Measurements from ENCODE around the gene SSMEM1.

SSMEM1 gene

GRCh38 chr7:130187360-130187759 lies 20.3 kb upstream of the SSMEM1 start:
- Histone ChIP-seq H3K27ac (no peak overlapping the region), H3K4me3 (ENCODE audit: low read depth in 1 of 2, low read length in 1 of 2) (no peak overlapping the region), H3K27me3 (no peaks in the 10 kb centered on the region), H3K4me1 (ENCODE audit: control insufficient read depth in 1 of 2, insufficient read depth in 1 of 2, low read depth in 1 of 2, low read length in 1 of 2) (no peaks in the 10 kb centered on the region), H3K36me3 (peaks cover 45% of the 10 kb centered on the region), H3K9me3 (no peaks in the 10 kb centered on the region)
- TF ChIP-seq, protein P1, sequence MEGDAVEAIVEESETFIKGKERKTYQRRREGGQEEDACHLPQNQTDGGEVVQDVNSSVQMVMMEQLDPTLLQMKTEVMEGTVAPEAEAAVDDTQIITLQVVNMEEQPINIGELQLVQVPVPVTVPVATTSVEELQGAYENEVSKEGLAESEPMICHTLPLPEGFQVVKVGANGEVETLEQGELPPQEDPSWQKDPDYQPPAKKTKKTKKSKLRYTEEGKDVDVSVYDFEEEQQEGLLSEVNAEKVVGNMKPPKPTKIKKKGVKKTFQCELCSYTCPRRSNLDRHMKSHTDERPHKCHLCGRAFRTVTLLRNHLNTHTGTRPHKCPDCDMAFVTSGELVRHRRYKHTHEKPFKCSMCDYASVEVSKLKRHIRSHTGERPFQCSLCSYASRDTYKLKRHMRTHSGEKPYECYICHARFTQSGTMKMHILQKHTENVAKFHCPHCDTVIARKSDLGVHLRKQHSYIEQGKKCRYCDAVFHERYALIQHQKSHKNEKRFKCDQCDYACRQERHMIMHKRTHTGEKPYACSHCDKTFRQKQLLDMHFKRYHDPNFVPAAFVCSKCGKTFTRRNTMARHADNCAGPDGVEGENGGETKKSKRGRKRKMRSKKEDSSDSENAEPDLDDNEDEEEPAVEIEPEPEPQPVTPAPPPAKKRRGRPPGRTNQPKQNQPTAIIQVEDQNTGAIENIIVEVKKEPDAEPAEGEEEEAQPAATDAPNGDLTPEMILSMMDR (IDR thresholded peaks at IDR 0.05) = no peak

- TF ChIP-seq, protein P1 (IDR thresholded peaks at IDR 0.05) = no peak
- Histone ChIP-seq H3K4me3 (ENCODE audit: low read depth in 1 of 2, low read length in 1 of 2) (no peak overlapping the region), H3K9me3 (no peaks in the 10 kb centered on the region), H3K4me1 (ENCODE audit: control insufficient read depth in 1 of 2, insufficient read depth in 1 of 2, low read depth in 1 of 2, low read length in 1 of 2) (no peaks in the 10 kb centered on the region), H3K27ac (no peak overlapping the region), H3K27me3 (no peaks in the 10 kb centered on the region), H3K36me3 (peaks cover 37% of the 10 kb centered on the region)
Measured at GRCh38 chr7:130189343-130189742, 18.3 kb upstream of the SSMEM1 start.

DNA sequence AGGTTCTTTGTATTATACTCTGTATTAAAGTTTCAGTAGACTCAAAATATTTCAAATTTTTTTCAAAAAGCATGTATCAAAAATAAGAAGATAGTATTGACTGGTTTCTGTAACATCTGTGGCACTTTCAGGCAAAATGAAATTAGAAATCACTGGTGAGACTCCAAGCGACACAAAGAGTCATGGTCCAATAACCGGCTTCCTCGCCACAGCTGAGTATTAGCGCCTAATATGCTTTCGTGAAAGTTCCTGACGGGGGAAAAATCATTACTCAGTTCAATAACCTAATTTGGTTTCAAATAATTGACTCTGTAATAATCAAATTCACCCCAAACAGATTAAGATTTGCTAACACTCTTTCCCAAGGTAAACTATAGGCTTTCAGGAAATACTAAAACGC lies 15.9 kb upstream of the SSMEM1 start:
- Histone ChIP-seq H3K36me3 (peaks cover 29% of the 10 kb centered on the region), H3K4me1 (ENCODE audit: control insufficient read depth in 1 of 2, insufficient read depth in 1 of 2, low read depth in 1 of 2, low read length in 1 of 2) (no peaks in the 10 kb centered on the region), H3K27me3 (no peaks in the 10 kb centered on the region), H3K9me3 (no peaks in the 10 kb centered on the region), H3K4me3 (ENCODE audit: low read depth in 1 of 2, low read length in 1 of 2) (no peak overlapping the region), H3K27ac (no peak overlapping the region)
- TF ChIP-seq, protein P1 (IDR thresholded peaks at IDR 0.05) = no peak

- TF ChIP-seq, protein P1 (IDR thresholded peaks at IDR 0.05) = no peak
- Histone ChIP-seq H3K27ac (no peak overlapping the region), H3K36me3 (peaks cover 30% of the 10 kb centered on the region), H3K4me3 (ENCODE audit: low read depth in 1 of 2, low read length in 1 of 2) (no peak overlapping the region), H3K9me3 (no peaks in the 10 kb centered on the region), H3K27me3 (no peaks in the 10 kb centered on the region), H3K4me1 (ENCODE audit: control insufficient read depth in 1 of 2, insufficient read depth in 1 of 2, low read depth in 1 of 2, low read length in 1 of 2) (no peaks in the 10 kb centered on the region)
Measured at GRCh38 chr7:130195396-130195795, 12.3 kb upstream of the SSMEM1 start.

DNA sequence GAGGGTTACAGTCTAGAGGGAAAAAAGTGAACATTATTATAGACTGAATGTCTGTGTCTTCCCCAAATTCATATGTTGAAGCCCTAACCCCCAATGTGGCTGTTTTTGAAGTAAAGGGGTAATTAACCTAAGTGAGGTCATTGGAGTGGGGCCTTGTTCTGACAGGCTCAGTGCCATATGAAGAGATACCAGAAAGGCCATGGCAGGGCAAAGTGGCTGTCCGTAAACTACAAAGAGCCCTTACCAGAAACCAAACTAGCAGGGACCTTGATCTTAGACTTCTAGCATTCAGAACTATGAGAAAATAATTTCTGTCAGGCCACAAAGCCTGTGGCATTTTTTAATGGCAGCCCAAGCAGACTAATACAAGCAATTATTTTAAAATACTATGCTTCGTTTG lies 11.2 kb upstream of the SSMEM1 start:
- no peaks in the 10 kb centered on the region for H3K27me3 ChIP-seq
- H3K4me3 ChIP-seq (ENCODE audit: low read depth in 1 of 2, low read length in 1 of 2) = no peak overlapping the region
- peaks cover 37% of the 10 kb centered on the region for H3K36me3 ChIP-seq
- H3K9me3 ChIP-seq = no peaks in the 10 kb centered on the region
- no peak overlapping the region for H3K27ac ChIP-seq
- TF ChIP-seq, protein P1 (IDR thresholded peaks at IDR 0.05) = no peak
- no peaks in the 10 kb centered on the region for H3K4me1 ChIP-seq (ENCODE audit: control insufficient read depth in 1 of 2, insufficient read depth in 1 of 2, low read depth in 1 of 2, low read length in 1 of 2)

DNA sequence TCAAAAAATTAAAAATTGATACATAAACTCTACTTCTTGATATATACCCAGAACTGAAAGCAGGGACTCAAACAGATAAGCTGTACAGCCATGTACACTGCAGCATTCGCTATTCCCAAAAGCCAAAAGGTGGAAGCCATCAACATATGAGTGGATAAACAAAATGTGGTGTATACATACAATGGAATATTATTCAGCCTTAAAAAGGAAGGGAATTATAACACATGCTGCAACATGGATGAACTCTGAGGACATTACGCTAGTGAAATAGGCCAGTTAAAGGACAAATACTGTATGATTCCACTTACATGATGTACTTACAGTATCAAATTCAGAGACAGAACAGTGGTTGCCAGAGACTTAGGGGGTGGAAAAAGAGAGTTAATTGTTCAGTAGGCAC lies 10.6 kb upstream of the SSMEM1 start:
- Histone ChIP-seq H3K4me3 (ENCODE audit: low read depth in 1 of 2, low read length in 1 of 2) (no peak overlapping the region), H3K36me3 (peaks cover 38% of the 10 kb centered on the region), H3K9me3 (no peaks in the 10 kb centered on the region), H3K4me1 (ENCODE audit: control insufficient read depth in 1 of 2, insufficient read depth in 1 of 2, low read depth in 1 of 2, low read length in 1 of 2) (no peaks in the 10 kb centered on the region), H3K27ac (no peak overlapping the region), H3K27me3 (no peaks in the 10 kb centered on the region)
- TF ChIP-seq, protein P1 (IDR thresholded peaks at IDR 0.05) = no peak
